Endothelial cell of hepatic sinusoid (primary cell): ENCODE data around the gene CCDC142.

Experiments used
- in situ Hi-C: cut with HindIII; loops from 2 replicates; pipeline ENCODE4 v1.10.0; 2017; ENCODE audit warnings: low sequenced_read_pairs

CCDC142 gene

DNA sequence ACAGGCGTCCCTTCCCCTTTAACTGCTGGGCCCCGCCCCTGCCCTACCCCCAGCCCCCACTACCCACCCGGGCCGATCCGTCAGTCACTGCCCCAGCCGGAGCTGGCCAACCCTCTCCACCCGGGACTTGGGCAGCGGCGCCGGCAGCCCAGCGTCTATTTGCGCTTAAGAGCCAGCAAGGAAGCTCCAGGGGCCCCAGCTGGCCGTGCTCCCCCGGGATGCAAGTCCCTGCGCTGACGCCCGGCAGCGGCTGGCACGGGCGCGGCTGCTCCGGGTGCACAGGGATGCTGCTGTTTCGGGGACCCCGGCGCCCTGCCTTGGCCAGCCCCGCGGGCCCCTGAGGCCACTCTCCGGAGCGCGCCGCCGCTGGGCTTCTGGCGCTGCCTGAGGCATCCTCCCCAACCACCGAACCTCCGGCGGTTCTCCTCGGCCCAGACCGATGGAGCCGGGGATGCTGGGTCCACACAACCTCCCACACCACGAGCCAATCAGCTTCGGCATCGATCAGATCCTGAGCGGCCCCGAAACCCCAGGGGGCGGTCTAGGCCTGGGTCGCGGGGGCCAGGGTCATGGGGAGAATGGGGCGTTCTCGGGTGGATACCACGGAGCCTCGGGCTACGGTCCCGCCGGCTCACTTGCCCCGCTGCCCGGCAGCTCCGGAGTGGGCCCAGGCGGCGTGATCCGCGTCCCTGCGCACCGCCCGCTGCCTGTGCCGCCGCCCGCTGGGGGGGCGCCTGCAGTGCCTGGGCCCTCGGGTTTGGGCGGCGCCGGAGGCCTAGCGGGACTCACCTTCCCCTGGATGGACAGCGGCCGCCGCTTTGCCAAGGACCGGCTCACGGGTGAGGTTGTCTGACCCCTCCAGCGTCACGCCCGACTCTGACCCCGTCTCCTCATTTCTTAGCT lies 31.8 kb upstream of the CCDC142 start, which contains the start of gene TLX2:
Gene TLX2, plus strand, starts transcription at position 83 of the 903 bp plus-strand sequence. Its CDS starts 357 bp downstream, at position 440.
- in situ Hi-C loops: no loop called here

DNA sequence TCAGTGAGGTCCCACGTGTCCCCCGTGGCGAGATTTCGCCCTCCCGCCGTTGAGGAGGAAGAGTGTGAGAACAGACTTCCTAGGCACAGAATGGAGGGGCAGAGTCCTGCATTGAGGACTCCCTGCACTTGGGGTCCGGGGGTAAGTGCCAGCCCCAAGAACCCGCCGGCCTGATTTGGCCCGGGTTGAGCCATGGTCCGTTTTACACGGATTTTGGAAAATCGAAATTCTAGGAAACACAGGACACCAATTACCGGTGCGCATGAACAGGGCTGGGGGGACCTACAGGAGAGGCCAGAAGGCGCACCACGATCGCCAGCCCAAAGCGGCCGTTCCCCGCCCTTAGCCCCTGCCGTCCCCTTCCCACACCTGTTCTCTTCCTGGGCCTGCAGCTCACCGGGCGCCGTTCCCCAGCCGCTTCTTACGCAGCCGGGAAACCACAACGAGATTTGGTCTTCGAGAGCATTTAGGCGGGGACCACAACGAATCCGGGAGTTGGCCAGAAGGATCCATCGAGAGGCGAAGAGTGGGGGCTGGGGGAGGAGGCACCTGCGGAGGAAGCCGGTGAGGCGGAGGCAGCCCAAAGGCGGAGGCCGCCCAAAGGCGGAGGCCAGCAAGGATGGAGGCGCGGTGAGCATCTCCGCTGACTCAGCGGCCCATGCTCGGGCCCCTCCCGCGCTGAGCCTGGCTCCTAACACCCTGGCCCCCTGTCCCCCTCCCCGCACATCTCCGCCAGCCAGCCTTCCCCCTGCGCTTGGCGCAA lies 31.0 kb upstream of the CCDC142 start:
- in situ Hi-C loops: no loop called here

DNA sequence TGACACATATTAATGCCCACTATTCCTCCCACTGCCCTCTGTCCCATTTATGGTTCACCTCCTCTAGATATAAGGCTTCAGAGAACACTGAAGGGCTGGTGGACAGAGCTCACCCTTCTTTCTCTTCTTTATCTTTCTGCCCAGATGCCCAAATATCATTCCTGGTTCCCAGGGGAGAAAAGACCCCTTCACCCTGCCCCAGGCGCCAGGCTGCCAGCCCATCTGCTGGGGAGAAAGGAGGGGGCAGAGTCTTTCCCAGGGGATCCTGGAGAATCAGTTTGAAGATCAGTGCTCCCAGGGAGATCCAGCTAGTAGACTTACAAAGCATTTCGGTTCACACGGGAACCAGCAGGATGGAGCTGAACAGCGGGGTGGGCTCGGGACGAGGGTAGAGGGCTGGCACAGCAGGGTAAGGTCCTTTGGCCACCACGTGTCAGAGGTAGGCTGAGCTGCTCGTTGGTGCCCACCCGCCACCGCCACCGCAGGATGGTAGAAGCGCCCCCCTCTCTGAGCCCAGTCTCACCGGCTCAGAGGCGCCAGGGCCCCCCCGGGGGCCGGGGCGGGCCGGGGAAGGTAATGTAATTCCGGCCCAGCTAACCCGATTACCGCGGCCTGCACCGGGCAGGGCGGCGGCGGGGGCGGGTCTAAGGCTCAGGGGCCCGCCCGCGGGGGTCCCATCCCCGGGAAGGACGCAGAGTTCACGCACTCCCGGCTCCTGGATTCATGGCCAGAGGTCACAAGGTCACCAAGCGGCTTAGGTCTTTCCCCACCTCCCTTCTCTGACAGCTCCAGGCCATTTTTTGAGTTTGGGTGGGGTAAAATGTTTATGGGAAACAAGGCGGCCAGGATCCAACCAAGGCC lies 30.2 kb upstream of the CCDC142 start:
- in situ Hi-C loops: no loop called here

DNA sequence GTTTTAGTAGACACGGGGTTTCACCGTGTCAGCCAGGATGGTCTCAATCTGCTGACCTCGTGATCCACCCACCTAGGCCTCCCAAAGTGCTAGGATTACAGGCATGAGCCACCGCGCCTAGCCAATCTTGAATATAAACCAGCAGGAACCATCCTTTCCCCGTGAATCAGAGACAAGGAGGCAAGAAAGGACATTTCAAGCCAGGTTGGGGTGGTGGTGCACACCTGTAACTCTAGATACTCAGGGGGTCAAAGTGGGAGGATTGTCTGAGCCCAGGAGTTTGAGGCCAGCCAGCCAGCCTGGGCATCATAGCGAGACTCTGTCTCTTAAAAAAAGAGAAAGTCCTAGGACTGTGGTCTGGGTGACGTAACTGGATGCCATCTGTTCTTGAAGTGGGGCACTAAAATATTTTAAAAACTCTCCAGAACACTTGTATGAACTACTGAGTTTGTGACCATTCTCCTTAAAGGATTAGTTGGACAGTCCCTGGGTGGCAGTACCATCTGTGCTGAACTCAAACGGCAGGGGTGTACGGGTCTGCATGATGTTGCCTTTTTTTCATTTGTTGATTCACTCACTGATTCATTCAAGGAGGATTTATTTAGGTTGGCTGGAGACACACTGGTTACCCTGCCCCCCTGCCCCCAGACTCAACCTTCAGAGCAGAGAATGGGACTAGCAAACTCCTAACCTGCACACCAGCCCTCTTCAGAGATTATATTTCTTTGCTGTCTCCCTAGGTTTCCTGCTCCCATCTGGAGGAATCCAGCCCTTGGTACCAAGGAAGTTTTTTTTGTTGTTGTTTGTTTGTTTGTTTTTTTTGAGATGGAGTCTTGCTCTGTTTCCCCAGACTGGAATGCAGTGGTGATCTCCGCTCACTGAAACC lies 28.5 kb upstream of the CCDC142 start:
- in situ Hi-C loops: no loop called here

DNA sequence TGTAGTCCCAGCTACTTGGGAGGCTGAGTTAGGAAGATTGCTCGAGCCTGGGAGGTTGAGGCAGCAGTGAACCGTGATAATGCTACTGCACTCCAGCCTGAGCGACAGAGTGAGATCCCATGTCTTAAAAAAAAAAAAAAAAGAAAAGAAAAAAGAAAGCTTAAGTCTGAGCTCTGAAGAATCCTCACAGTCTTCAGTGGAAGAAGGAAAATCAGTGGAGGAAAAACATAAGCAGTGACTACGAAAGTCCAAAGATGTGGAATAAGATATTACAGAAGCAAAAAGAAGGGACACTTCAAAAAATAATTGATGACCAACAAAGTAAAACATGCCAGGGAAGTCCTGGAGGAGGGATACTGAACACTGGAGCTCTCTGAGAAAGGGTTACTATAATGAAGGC lies 27.5 kb upstream of the CCDC142 start:
- in situ Hi-C loops: no loop called here

DNA sequence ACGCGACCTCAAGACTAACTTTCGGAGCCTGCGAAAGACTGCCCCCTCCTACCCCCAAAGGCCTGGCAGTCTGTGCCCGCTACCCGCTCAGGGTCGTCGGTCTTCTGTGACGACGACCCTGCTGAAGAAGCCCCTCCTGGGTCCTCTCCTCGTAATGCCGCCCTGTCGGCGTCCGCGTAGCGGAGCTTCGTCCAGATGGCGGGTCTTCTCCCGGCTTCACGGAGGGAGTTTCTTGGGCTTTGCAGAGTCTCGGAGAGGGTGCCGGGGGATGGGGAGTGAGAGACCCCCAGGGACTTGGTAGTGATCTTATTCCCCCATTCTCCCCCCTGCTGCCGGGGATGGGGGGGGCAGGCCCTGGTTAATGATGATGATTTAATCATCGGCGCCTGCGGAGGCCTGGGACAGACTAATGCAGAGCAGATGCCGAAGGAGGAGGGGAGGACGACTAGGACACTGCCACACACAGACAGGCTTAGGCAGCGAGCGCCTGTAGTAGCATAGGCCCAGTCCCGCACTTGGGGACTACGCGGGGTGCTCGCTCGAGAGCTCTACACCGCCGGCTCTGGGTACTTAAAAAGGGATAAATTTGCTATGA lies 25.2 kb upstream of the CCDC142 start:
- in situ Hi-C loops: no loop called here

DNA sequence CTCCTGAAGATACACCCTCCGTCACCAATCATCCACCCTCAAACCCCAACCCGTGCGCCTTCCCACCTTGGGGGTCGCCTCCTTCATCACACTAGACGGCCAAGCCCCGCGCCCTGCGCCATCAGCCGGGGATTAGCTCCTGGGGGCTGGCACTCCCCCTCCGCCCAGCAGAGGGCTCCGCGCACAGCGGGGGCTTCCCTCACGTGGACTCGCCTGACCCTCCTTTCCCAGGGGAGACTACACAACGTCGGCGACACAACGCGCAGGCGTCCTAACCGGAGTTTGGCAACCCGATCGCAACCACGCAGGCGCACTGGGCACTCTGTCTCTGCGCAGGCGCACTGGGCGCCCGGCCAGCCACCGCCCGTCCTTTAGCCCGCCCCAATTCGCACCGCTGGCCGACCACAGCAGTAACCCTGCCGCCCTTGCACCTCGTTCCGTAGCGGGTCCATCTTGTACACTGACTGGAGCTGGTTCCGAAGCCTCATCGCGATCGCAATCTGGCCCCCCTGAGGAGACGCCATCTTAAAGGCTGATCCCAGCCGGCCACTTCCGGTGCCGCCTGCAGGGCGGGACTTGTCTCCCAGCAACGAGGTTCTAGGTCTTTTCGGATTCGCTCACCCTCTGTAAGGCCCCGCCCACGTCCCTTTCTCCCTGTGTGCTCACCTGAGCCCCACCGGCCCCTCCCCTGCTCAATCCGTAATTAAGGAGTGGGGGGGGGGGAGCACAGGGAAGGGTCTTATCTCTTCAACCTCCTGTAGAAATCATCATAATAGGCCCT lies 24.5 kb upstream of the CCDC142 start, which contains the start of gene PCGF1:
Gene PCGF1, minus strand, starts transcription at position 551 of the 781 bp plus-strand sequence. Its CDS starts 27 bp downstream, at position 524.
- in situ Hi-C loops: no loop called here

GRCh38 chr2:74505448-74506246 lies 22.8 kb upstream of the CCDC142 start:
- in situ Hi-C loops: no loop called here

DNA sequence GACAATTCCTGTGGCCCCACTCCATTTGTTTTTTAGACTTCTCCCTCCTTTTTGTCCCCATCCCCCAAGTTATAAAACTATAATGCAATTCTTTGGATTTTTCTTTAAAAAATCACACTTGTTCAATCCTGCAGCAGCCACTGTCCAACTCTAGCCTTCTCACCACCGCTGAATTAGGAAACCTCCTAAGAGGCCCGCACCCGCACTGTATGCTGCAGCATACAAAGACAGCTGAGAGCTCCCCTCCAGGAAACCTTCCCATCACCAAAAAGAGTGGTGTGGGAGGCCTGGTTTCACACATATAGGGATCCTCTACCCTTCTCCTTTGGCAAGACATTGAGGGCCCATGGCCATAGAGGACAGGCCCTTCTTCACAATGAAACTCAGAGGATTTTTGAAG lies 21.8 kb upstream of the CCDC142 start:
- in situ Hi-C loops: no loop called here

DNA sequence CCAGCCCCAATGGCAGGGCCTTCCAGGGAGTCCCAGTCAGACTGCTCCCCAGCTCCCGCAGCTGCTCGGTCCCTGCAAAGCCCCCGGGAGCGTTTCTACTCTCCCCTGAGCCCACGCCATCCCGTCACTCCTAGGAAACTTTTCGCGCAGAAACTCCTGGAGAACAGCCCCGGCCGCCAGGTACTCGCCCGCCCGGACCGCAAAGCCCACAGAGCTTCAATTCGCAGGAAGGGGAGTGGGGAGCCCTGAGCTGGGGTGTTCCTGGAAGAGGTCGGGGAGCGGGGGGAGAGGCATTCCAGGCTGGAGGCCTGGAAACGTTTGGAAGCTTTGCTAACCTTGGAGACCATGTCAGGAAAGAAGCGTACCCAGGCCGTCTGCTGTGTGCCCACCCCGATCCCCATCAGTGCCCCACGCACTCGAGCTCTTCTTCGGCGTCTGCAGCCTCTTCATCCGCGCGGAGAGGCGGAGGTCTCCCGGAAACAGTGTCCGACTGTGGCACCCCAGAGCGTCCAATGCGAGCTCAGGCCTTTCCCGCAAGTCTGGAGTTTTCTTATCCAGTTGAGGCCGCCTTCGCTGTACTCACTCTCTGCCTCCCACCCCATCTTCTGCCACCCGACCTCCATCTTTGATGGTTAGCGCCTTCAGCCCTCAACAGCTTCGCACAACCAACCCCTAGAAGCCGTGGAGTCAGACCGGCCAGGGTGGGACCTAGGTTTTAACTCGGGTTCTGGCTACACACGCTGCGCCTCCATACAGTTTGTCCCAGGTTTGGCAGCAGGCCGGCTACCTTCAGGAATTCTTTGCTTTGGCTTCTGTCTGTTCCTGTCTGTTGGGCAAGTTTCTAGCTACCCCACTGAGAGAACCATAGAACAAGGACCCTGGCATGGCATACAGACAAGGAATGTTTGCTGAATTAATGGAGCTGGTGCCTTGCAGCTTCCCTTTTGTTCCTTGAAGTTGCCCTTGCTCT lies 21.0 kb upstream of the CCDC142 start:
- in situ Hi-C loops: no loop called here

GRCh38 chr2:74502720-74503505 lies 20.1 kb upstream of the CCDC142 start:
- in situ Hi-C loops: no loop called here

- in situ Hi-C loops: no loop called here
Measured at GRCh38 chr2:74502147-74502719, 19.4 kb upstream of the CCDC142 start.

DNA sequence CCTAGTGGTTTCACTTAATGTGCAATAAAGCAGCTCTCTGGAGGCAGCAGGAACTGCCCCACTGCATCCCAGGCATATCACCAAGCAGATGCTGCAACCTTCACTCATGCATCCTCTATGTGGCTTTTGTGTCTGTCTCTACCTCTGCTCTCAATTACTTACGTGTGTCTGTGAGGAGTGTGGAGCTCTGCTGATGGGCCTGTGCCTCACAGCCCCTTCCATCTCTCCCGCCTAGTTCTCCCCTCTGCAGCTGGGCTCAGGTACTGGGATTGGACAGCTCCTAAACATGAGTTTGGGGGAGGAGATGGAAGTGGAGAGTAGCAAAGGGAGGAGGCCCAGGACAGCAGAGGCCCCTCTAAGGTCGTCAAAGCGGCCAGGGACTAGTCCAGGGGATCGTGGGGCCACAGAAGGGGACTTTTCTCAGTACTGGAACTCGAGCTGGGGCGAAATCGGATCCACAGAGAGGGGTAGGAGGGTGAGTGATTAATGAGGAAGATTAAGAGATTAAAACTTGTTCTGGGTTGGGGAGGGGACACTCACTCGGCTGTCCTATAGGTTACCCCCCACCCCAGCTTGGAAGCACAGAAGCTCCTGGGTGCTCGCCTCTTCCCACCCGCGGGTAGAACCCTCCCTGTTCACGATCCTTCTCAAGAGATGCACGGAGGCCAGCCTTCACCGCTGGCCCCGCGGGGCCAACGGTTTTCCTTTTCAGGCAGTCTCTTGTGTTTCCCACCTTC lies 18.7 kb upstream of the CCDC142 start:
- in situ Hi-C loops: no loop called here

DNA sequence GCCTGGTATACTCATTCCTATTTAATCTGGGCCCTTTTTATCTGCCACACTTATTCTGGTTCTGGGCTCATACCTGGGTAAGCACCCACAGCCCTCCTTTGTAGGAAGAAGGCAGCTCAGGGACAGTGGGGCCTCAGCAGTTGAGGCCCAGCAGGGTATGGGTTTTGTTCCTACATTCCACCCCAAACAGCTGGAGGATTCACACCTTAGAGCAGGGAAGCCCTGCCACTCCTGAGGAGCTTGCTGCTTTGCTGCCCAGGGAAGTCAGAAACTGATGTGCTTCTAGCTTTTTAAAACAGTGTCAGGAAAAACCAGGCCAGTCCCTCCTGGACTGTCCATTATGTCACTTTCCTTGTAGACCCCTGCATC lies 17.8 kb upstream of the CCDC142 start:
- in situ Hi-C loops: no loop called here

DNA sequence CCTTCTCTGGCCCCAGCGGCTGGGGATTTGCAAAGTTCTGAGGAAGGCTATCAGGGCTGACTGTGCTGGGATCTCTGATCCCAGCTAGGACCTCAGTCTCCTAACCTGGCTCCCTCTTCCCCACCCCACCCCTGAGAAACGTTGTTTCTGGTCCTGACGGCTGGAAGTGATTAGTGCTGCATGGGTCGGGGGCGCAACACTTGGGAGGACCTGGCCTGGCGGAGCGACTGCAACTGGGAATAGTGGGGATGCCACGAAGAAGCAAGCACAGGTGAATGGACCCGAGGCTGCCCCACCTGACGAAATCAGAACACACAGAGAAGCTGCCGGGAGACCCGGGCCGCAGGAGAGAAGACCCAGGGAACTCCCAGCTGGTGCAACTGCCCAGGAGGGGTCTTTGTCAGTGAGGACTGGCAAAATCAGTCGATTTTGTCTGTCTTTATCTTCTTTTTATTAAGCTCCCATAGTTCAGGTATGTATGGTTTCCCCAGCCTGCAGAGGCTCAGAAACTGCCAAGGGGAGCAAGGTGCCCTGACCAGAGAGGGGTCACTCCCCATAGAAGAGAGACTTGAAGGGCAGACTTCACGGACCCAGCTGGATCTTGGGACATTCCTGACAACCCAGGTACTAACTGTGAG lies 17.3 kb upstream of the CCDC142 start:
- in situ Hi-C loops: no loop called here
